Amniotic stem cell (primary cell): Measurements from ENCODE around the gene SESTD1.
"Not testable (repeated sequence)": the region's sequence is repeated elsewhere in the genome, so short reads cannot be mapped to it uniquely, and the experiment has no call there.

Experiments
- DNase-seq: peaks from one replicate; lab custom pipeline; 2025; lab: John Stamatoyannopoulos, UW

The SESTD1 gene

GRCh38 chr2:179106676-179107428 is 157.8 kb downstream of the SESTD1 start:
- DNase-seq, result peak; percentile 68

- DNase-seq, result no peak
Observed at GRCh38 chr2:179106342-179106675, 158.3 kb downstream of the SESTD1 start.

- DNase-seq, result no peak
Observed at GRCh38 chr2:179104736-179105135, 159.9 kb downstream of the SESTD1 start.

- no peak for DNase-seq
Observed at GRCh38 chr2:179098080-179098689, 166.4 kb downstream of the SESTD1 start.

GRCh38 chr2:179097131-179097530 is 167.5 kb downstream of the SESTD1 start:
- no peak for DNase-seq

GRCh38 chr2:179096090-179096489 is 168.5 kb downstream of the SESTD1 start:
- DNase-seq, result no peak

- DNase-seq, result not testable (repeated sequence)
Observed at GRCh38 chr2:179092912-179093311, 171.7 kb downstream of the SESTD1 start.

- DNase-seq, result no peak
Observed at GRCh38 chr2:179082697-179083096, 181.9 kb downstream of the SESTD1 start.

- no peak for DNase-seq
Observed at GRCh38 chr2:179081954-179082353, 182.7 kb downstream of the SESTD1 start.

GRCh38 chr2:179072527-179072926 is 192.1 kb downstream of the SESTD1 start:
- DNase-seq, result no peak

- no peak for DNase-seq
Observed at GRCh38 chr2:179071810-179072355, 192.7 kb downstream of the SESTD1 start.

- DNase-seq, result no peak
Observed at GRCh38 chr2:179070895-179071294, 193.7 kb downstream of the SESTD1 start.

GRCh38 chr2:179069685-179070084 is 194.9 kb downstream of the SESTD1 start:
- DNase-seq, result no peak

- no peak for DNase-seq
Observed at GRCh38 chr2:179068991-179069643, 195.5 kb downstream of the SESTD1 start.

GRCh38 chr2:179059026-179059700 is 205.5 kb downstream of the SESTD1 start:
- no peak for DNase-seq

GRCh38 chr2:179057737-179058136 is 206.9 kb downstream of the SESTD1 start:
- no peak for DNase-seq

- not testable (repeated sequence) for DNase-seq
Observed at GRCh38 chr2:179053568-179053967, 211.1 kb downstream of the SESTD1 start.
